G401 (cell line): ENCODE data around the gene ENDOV. TPM values are rescaled to one million over a fixed set of nuclear protein-coding genes. Genes with fewer than 3 reads are reported as not detected.

Experiments used
- DNase-seq: peaks from one replicate; pipeline ENCODE4 v3.0.0-alpha.2; 2015; ENCODE audit warnings: low spot score
- in situ Hi-C: cut with HindIII; loops from 2 replicates; pipeline ENCODE4 v1.10.0; 2016; ENCODE audit warnings: low sequenced_read_pairs, mixed read lengths
- total RNA-seq: library from RNA; depleted of rRNA; stranded (reverse); fragments of >200 nt; shearing (Covaris generic); gene quantifications from 2 replicates; pipeline ENCODE4 v1.2.3, GENCODE V29; 2014; rRNA removed

Gene ENDOV
- 28.1 and 30.7 TPM in 2 replicates for total RNA-seq

DNA sequence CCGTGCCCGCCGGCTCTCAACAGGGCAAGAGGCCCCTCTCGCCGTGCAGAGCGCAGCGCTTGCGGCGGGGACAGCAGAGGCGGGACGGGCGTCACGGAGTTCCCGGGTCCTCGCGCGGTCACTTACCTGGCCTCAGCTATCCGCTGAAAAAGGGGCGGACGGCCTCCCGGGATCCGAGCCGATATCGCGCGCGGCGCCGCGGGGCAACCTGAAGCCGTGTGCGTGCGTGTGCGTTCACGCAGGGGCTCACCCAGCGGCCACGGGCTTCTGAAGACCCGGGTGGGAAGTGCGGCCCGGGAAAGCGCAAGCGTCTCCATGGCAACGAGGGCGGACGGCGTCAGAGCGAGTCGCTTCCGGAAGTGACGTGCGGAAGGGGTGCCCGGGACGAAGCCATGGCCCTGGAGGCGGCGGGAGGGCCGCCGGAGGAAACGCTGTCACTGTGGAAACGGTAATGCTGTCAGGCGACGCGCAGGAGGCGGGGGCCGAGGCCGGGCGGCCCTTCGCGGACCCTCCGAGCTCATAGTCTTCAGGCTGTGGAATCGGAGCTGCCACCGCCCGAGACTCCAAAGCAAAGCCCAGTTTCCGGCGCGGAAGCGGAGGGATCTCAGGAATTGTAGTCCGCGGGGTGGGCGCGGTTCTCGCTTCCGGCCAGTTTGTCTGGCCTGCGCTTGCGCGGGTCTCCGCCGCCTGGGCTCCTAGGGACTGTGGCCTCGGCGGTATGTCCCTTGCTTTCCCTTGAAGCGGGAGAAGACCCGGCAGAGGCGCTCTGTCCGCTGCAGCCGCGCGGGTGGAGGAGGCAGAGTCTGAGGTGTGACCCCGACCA lies at the start of gene ENDOV:
TSS of gene ENDOV (plus strand) at position 365 of the 823 bp plus-strand sequence. CDS start at position 393, 28 bp downstream.
- peak; percentile 92 for DNase-seq
- in situ Hi-C loops, result no loop called here

DNA sequence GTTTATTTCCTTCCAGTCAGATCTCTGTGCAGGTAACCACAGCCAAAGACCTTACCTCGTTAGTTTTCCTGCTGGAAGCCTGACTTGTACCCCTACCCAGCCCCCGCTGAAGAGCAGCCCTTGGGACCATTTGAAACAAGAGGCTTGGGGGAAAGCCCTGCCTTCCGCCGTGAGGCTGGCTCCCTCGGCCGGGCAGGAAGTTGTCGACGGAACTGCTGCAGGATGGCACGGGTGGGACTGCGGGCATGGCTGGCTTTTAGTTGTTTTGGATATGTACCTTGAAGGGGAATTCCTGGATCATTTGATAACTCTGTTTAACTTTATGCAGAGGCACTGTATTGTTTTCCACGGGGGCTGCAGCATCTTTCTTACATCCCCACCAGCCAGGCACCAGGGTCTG lies 49.0 kb upstream of the ENDOV start:
- no peak for DNase-seq
- in situ Hi-C loops, result no loop called here

DNA sequence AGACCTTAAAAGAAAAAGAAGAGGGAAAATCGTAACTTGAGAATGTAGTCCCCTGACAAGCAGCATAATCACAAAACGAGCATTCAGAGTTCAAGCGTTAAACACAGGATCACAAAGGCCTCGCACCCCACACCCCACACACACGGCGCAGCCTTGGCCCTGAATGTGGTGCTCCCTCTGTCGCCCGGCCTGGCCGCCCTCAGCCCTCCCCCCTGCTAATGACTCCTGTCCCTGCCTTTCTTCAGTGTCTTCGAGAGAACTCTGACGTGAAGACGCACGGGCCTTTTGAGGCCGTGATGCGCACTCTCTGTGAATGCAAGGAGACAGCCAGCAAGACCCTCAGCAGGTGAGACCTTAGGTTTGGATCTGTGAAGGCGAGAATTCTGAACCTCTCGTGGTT lies 47.5 kb upstream of the ENDOV start:
- DNase-seq, result no peak
- in situ Hi-C loops, result no loop called here

DNA sequence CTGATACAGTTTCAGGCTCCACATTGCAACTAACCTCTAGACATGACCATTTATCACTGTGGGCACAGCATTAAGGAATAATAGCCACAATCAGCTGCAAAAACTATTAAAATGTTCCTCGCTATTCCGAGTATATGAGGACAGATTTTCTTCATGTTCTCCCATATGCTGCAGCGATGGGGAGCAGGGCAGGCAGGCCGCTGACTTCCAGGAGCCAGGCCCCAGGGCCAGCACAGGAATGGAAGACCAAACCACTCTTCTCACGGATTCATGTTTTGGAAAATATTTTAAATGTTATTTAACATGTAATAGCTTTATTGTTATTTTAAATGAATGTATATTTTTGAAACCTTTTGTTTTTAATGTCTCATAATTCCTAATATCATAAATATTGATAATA lies 43.8 kb upstream of the ENDOV start:
- in situ Hi-C loops, result no loop called here

DNA sequence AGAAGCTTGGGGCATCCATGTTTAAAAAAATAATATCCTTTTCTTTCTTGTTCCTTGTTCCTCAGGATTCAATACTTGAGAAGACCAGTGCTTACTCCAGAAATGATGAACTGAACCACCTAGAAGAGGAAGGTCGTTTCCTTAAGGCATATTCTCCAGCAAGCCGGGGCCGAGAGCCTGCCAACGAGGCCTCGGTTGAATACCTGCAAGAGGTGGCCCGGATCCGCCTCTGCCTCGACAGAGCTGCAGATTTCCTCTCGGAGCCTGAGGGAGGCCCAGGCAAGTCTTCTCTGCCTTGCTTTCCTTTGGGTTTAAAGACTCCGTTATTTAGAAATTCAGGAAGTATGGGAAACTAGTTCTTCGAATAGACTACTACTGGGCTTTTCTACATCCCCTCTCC lies 42.5 kb upstream of the ENDOV start:
- no peak for DNase-seq
- in situ Hi-C loops, result no loop called here

More for the DNA sequence above, 43.8 kb upstream of the ENDOV start:
- no peak for DNase-seq

DNA sequence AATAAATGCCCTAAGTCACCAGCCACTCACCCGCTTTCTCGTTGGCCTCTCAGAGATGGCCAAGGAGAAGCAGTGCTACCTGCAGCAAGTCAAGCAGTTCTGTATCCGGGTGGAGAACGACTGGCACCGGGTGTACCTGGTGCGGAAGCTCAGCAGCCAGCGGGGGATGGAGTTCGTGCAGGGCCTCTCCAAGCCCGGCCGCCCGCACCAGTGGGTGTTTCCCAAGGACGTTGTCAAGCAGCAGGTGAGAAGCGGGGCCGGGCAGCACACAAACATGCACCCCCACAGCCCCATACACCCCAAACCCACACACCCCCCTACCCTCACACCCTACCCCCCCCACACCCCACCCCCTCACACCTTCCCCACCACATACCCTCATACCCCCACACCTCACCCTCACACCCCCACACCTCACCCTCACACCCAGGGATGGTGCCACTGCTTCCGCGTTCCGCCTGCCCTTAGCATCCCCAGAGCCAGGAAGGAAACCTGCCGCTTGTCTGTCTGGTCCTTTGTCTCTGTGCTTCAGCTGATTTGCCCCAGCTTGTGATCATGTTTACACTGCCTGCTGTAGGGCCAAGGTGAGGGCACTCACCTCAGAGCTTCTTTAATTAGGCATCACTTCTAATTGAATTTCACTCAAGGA lies 41.9 kb upstream of the ENDOV start:
- no peak for DNase-seq
- in situ Hi-C loops, result no loop called here

DNA sequence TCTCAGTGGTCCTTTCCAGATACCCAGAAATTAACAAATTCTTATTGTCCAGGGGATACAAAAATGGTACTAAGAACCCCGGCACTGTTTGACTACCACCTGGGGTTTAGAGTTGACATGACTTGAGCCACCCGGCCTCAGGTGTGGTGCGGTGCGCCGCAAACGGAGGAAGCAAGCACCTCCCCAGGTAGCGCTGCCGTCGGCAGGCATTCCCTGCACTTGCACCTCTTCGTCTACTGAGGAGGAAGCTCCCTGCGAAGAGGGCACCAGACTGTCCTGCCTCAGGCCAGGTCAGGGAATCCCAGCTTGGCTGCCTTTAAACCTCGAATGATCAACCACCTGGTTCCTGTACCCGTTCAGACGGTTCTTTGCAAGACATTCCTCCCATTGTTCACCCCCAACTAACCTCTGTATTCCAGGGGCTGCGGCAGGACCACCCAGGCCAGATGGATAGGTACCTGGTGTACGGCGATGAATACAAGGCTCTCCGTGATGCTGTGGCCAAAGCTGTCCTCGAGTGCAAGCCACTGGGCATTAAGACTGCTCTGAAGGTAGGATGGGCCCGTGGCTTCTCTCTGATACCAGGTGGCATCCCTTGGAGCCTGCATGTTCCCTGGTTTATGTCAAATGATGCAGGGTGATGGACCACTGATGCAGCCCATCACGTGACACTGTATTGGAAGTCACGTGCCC lies 40.8 kb upstream of the ENDOV start:
- no peak for DNase-seq
- in situ Hi-C loops, result no loop called here

DNA sequence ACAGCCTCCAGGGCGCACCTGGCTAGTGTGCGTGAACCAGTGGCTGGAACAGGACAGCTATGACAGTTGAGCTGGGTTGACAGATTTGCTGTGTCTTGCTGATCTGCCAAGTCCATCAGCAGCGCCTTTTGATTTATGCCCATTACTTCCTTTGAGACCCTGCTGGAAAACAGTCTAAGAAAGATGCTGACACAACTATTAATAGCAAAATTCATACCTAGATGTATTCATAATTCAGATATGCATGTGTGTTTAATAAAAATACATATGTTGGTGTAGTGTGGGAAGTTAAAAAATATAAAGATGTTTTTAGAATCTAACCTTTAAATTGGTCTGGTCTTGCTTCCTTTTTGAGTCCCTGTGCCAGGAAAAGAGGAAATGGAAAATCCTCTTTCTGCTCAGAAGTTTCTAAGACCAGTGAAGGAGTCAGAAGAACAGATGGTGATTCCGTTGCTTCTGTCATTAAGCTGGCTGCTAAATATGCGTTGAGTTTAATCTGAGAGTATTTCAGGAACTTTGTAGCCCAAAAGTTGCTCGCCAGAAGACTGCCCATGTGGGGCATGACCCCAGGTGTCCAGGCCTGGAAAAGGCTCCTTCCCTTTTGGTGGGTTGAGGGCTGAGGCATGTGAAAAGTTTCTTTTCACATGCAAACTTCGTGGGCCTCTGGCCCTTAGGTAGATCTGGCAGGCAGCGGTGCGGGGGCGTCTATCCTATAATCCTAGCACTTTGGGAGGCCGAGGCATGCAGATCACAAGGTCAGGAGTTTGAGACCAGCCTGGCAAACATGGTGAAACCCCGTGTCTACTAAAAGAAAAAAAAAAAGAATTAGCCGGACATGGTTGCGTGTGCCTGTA lies 40.0 kb upstream of the ENDOV start:
- in situ Hi-C loops, result no loop called here
- no peak for DNase-seq

DNA sequence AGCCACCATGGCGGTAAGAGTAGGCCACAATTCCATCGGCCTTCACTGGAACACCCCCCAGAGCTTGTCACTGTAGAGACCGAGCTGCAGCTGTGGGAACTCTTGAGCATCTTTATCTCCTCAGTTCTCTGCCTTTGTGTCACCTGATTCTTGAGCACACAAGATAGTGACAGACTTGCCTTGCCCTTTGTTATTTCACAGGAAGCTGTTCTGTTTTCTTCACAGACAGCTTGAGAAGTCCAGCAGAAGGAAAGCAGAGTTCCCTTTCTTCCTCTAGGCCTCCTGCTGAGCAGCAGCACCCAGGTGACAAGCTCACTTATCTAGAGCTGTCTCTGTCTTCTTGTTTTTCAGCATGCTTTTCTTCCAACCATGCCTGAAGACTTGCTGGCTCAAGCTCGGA lies 38.4 kb upstream of the ENDOV start:
- in situ Hi-C loops, result no loop called here

DNA sequence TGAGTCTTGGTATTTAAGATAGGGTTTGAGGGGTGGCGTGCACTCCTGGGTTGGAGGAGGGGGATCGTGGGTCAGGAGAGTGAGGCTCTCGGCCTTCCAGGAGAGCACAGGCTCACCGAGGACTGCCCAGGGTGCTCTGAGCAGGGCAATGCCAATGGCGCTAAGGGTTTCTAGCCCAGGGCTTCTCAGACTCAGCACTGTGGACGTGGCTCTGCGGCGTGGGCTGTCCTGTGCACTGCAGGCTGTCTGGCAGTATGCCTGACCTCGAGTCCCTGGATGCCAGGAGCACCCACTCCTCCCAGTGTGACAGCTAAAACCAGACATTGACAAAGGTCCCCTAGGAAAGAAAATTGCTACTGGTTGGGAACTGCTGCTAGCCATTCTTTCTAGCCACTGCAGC lies 37.2 kb upstream of the ENDOV start:
- in situ Hi-C loops, result no loop called here
- no peak for DNase-seq

More for the DNA sequence above, 38.4 kb upstream of the ENDOV start:
- DNase-seq, result no peak

DNA sequence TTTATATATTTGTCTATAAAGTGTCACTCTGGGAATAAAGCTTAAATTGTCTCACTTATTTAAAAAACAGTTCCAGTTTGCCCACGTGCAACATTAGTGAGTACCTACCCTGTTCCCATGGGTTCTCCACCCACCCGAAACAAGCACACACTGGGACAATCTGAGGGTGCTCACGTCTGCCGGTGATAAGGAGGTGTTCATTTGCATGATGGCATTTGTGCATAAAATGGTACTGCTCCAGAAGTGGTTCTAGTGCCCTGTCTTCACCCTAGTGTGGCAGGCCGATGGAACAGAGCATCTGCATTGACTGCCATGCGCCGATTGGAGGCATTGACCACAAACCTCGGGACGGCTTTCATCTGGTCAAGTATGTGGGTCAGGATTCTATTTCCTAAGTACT lies 35.6 kb upstream of the ENDOV start:
- no peak for DNase-seq
- in situ Hi-C loops, result no loop called here

DNA sequence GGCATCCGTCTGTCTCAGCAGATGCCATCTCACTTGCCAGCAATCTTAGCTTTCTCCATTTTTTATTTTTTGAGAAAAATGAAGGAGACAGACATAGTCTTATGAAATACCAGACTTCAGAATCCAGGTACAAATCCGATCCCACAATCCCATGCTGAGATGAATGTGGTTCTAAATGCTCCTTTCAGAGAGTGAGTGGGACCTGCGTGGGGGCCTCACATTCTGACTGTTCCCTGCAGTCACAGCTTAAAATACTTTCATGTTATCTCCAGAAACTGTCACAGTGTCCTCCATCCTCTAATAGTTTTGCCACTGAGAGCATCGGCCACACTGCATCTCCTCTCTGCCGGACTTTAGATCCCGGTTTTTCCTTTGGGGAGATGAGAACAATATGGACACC lies 34.9 kb upstream of the ENDOV start:
- in situ Hi-C loops, result no loop called here
- DNase-seq, result no peak

DNA sequence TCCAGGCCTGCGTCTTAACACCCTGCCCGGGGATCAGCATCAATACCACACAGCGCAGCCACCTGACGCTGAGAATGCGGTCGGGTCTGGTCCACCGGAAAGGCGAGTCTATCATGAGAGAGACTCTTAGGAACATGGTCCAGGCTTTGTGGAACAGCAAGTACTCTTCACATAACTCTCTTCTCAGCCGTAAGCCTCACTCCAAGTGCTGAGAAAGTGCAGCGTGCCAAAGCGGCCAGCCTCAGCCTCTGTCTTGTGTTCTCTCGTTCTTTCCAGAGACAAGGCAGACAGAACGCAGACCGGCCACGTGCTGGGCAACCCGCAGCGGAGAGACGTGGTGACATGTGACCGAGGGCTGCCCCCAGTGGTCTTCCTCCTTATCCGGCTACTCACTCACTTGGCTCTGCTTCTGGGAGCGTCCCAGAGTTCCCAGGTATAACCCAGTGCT lies 34.4 kb upstream of the ENDOV start:
- in situ Hi-C loops, result no loop called here
- DNase-seq, result no peak

DNA sequence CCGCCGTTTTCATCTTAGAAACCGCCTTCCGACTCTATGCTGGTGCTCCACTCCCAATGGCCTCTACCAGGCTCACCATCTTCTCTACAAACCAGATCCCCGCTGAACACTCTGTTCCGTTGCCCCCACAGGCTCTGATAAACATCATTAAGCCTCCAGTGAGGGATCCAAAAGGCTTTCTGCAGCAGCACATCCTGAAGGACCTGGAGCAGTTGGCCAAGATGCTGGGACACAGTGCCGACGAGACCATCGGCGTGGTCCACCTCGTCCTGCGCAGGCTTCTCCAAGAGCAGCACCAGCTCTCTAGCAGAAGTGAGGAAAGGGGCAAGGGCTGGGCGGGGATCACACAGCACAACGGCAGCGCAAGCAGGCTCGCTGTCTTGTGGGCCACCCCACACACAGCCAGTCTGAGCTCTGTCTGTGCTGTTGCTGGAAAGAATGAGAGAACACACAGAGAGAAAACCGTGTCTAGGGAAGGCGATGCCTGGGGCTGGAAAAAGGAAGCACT lies 33.5 kb upstream of the ENDOV start:
- in situ Hi-C loops, result no loop called here
- no peak for DNase-seq

DNA sequence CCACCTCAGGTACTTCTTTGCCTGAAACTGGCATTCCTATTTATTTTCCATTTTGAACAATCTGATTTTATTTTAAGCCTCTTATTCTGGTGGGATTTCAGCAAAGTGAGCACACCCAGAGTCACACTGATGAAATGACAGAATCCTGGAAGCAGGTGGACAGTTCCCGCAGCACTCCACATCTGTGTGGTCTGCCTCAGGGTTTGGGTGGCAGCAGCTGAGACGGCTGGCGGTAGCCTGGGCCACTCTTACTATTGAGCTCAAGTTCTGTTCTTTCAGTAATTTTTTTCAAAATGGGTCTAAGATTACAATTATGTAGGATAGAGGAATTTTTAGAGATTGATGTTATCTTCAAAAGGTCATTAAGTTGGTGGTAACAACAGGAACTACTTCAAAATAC lies 32.5 kb upstream of the ENDOV start:
- in situ Hi-C loops, result no loop called here
- DNase-seq, result no peak

DNA sequence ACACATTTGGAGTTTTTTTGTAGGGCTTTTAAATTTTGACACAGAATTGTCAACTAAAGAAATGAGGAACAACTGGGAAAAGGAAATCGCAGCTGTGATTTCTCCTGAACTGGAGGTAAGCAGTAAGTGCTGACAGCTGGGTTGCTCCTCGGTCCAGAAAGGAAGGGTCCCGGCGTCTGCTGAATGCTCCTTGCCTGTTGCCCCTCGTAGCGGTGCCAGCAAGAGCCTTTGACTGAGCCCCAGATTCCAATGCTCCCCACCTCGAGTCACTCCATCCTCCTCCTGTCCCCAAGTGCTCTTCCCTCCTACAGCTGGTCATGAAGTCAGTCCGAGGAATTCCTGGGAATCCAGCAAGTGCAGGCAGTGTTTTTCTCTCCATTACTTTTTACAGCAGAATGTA lies 32.0 kb upstream of the ENDOV start:
- no peak for DNase-seq
- in situ Hi-C loops, result no loop called here

DNA sequence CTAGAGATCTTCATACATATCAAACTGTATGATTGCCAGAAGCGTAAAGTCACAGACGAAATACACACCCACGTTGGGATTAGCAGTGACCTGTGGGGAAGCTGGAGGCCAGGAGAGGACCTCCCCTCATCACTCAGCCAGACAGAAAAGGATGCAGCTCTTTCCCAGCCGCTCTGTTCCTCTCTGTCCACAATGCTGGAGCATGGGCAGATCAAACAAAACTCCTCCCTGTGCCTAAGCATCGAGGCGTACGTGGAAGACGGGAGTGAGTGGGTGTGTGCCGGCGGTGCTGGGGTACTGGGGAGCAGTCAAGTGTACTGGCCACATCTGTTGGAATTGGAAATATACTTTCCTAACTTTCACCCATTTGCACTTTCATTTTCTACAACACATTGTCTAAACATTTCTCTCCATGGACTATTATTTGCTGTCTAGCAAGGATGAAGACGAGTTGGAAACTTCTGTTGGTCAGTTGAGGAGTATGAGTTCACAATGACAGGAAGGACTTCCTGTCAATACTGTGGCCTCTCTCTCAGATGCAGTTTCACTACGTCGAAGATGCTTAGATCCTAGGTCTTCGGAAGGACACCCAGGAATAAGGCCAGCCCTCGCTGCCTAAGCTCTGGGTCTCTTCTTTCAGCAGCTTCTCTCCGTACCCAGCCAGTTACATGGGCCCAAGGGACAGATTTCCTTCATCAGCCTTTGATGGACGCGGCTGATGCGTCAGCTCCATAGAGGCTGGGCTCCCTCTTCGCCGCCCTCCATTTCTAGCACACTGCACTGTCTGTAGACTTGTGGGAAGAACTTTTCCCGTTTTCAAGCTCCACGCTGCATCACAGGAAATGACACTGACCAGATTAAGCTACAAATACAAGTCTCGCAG lies 30.6 kb upstream of the ENDOV start:
- no peak for DNase-seq
- in situ Hi-C loops, result no loop called here

DNA sequence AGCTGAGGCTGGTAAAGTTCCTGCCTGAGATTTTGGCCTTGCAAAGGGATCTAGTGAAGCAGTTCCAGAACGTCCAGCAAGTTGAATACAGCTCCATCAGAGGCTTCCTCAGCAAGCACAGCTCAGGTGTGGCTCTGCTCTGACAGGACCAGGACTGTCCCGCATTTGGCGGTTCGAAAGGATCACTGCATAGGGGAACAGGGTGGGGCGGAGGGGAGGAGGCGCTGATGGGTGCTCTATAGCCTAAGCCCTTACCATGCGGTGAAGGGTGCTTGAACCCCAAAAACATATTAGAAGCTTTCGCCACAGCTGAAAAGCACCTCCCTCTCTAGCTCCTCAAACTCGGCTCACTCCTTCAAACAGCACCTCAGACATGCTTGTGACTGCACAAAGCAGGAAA lies 29.9 kb upstream of the ENDOV start:
- in situ Hi-C loops, result no loop called here
- DNase-seq, result no peak
